RPMI8226 (cell line): ENCODE measurements around the gene TOMM20L.
"Not testable (repeated sequence)": the region's sequence is repeated elsewhere in the genome, so short reads cannot be mapped to it uniquely, and the experiment has no call there.

Experiments used
- DNase-seq: peaks from one replicate; pipeline ENCODE4 v3.0.0-alpha.2; 2015

Gene TOMM20L

GRCh38 chr14:58395812-58396788 is at the start of gene TOMM20L:
Gene TOMM20L (plus strand): TSS chr14:58395930. CDS start chr14:58395958, 28 bp downstream.
- DNase-seq: peak; percentile 82

- no peak for DNase-seq
These were observed 42.0 kb upstream of the TOMM20L start for GRCh38 chr14:58353516-58354299.

GRCh38 chr14:58354808-58355207 is 40.9 kb upstream of the TOMM20L start:
- DNase-seq: no peak

- no peak for DNase-seq
These were observed 39.5 kb upstream of the TOMM20L start for GRCh38 chr14:58356268-58356667.

- not testable (repeated sequence) for DNase-seq
These were observed 33.5 kb upstream of the TOMM20L start for GRCh38 chr14:58362272-58362671.

GRCh38 chr14:58362798-58363412 is 32.8 kb upstream of the TOMM20L start:
- DNase-seq: peak; percentile 12

GRCh38 chr14:58364316-58364715 is 31.4 kb upstream of the TOMM20L start:
- DNase-seq: no peak

- no peak for DNase-seq
These were observed 28.4 kb upstream of the TOMM20L start for GRCh38 chr14:58367296-58367695.

GRCh38 chr14:58368956-58369355 is 26.8 kb upstream of the TOMM20L start:
- DNase-seq: no peak

GRCh38 chr14:58376791-58377190 is 18.9 kb upstream of the TOMM20L start:
- DNase-seq: no peak

- no peak for DNase-seq
These were observed 4.9 kb upstream of the TOMM20L start for GRCh38 chr14:58390830-58391229.

- DNase-seq: no peak
These were observed 243 bp upstream of the TOMM20L start for GRCh38 chr14:58395562-58395811.

- DNase-seq: no peak
These were observed 1.4 kb downstream of the TOMM20L start for GRCh38 chr14:58397156-58397555.

GRCh38 chr14:58398495-58398894 is 2.8 kb downstream of the TOMM20L start:
- no peak for DNase-seq

GRCh38 chr14:58398895-58399294 is 3.2 kb downstream of the TOMM20L start:
- no peak for DNase-seq

- DNase-seq: no peak
These were observed 5.9 kb downstream of the TOMM20L start for GRCh38 chr14:58401587-58401986.

GRCh38 chr14:58408681-58409215 is 13.0 kb downstream of the TOMM20L start:
- DNase-seq: no peak

GRCh38 chr14:58414845-58415244 is 19.1 kb downstream of the TOMM20L start:
- DNase-seq: no peak

- no peak for DNase-seq
These were observed 20.2 kb downstream of the TOMM20L start for GRCh38 chr14:58415636-58416547.

GRCh38 chr14:58416934-58417333 is 21.2 kb downstream of the TOMM20L start:
- not testable (repeated sequence) for DNase-seq

GRCh38 chr14:58426670-58427280 is 31.0 kb downstream of the TOMM20L start:
- peak; percentile 64 for DNase-seq
